Naive thymus-derived CD4-positive, alpha-beta T cell (primary cell): ENCODE results near the gene SF1. TPM values are rescaled to one million over a fixed set of nuclear protein-coding genes. Genes with fewer than 3 reads are reported as not detected.

Experiments
- ATAC-seq: fragments of 150-1000 bp; cut with Tn5 transposase; 2 replicates; pipeline ENCODE4 v1.10.0; 2021; ENCODE audit warnings: mild to moderate bottlenecking, moderate library complexity
- CTCF ChIA-PET: fragments of 350-600 bp; sonication (Branson Sonifier 250); formaldehyde crosslinking; loops from one replicate; lab custom pipeline; 2021; ENCODE audit warnings: antibody characterized with exemption; lab: Charles Lee
- POLR2A ChIA-PET: fragments of 350-600 bp; sonication (Branson Sonifier 250); formaldehyde crosslinking; loops from one replicate; lab custom pipeline; 2021; ENCODE audit warnings: antibody characterized with exemption, inconsistent platforms; lab: Charles Lee
- DNase-seq, 9 donors: peaks; one replicate each; pipeline versions ENCODE4 v3.0.0 to v3.0.0-alpha.2; 2020 to 2022; ENCODE audit warnings: mixed read lengths in 1 of 9
- H3K27ac ChIP-seq: one replicate; pipeline ENCODE4 v1.7.0; 2013; ENCODE audit warnings: mild to moderate bottlenecking, low read depth, low read length, moderate library complexity
- H3K27me3 ChIP-seq, 2 donors: one replicate each; pipeline ENCODE4 v1.7.0; 2013; ENCODE audit warnings: low read length in 2 of 2, mild to moderate bottlenecking in 2 of 2, moderate library complexity in 2 of 2; ENCODE audit not compliant: control insufficient read depth in 2 of 2, insufficient read depth in 2 of 2
- H3K36me3 ChIP-seq, 3 experiments: 1 replicate in 2 of 3; 2 replicates in 1 of 3; pipeline ENCODE4 v1.7.0; 2013; ENCODE audit warnings: low read length in 3 of 3, mild to moderate bottlenecking in 3 of 3, moderate library complexity in 1 of 3; ENCODE audit not compliant: insufficient read depth in 3 of 3, control insufficient read depth in 2 of 3
- H3K4me1 ChIP-seq, 2 donors: one replicate each; pipeline ENCODE4 v1.7.0; 2013; ENCODE audit warnings: low read length in 2 of 2, mild to moderate bottlenecking in 2 of 2, moderate library complexity in 1 of 2; ENCODE audit not compliant: control insufficient read depth in 2 of 2, insufficient read depth in 2 of 2
- H3K4me3 ChIP-seq: 2 replicates; pipeline ENCODE4 v1.7.0; 2013; ENCODE audit warnings: mild to moderate bottlenecking, low read length
- H3K9me3 ChIP-seq, 3 experiments: 1 replicate in 2 of 3; 2 replicates in 1 of 3; pipeline ENCODE4 v1.7.0; 2013; ENCODE audit warnings: low read length in 3 of 3; ENCODE audit not compliant: control insufficient read depth in 2 of 3
- H3K27ac Mint-ChIP-seq, 9 donors: one replicate each; pipeline ENCODE4 v1.8.0; 2020 to 2022; ENCODE audit warnings: mixed read lengths in 9 of 9, mild to moderate bottlenecking in 8 of 9, moderate library complexity in 5 of 9, inconsistent platforms in 2 of 9
- H3K27me3 Mint-ChIP-seq, 5 donors: one replicate each; pipeline ENCODE4 v1.8.0; 2021 to 2022; ENCODE audit warnings: mixed read lengths in 5 of 5, mild to moderate bottlenecking in 1 of 5
- H3K36me3 Mint-ChIP-seq, 5 donors: one replicate each; pipeline ENCODE4 v1.8.0; 2020 to 2022; ENCODE audit warnings: mixed read lengths in 5 of 5, mild to moderate bottlenecking in 3 of 5, inconsistent platforms in 1 of 5
- H3K4me1 Mint-ChIP-seq, 7 donors: one replicate each; pipeline ENCODE4 v1.8.0; 2020 to 2022; ENCODE audit warnings: mixed read lengths in 7 of 7, mild to moderate bottlenecking in 3 of 7, inconsistent platforms in 1 of 7
- H3K4me3 Mint-ChIP-seq, 10 donors: one replicate each; pipeline ENCODE4 v1.8.0; 2020 to 2022; ENCODE audit warnings: mild to moderate bottlenecking in 10 of 10, mixed read lengths in 10 of 10, moderate library complexity in 6 of 10, inconsistent platforms in 2 of 10
- H3K9me3 Mint-ChIP-seq, 11 donors: one replicate each; pipeline ENCODE4 v1.8.0; 2020 to 2022; ENCODE audit warnings: mixed read lengths in 11 of 11, mild to moderate bottlenecking in 4 of 11, inconsistent platforms in 1 of 11, moderate library complexity in 1 of 11
- intact Hi-C, 2 donors: fragments of 100-400 bp; cut with micrococcal nuclease; formaldehyde crosslinking; loops; one replicate each; pipeline ENCODE4 v1.15.1; 2023
- polyA plus RNA-seq, 2 donors: library from polyadenylated mRNA; unstranded; fragments of 300-500 nt; fragmentation: Illumina TruSeq; gene quantifications; one replicate each; pipeline ENCODE4 v1.2.3, GENCODE V29; 2021
- total RNA-seq, 6 experiments: library from RNA in 5 of 6; stranded (reverse) in 5 of 6; gene quantifications; 1 replicate in 5 of 6; 2 replicates in 1 of 6; pipeline ENCODE4 v1.2.3 and lab custom pipeline; 2021 to 2026

Gene SF1
- total and polyA plus RNA-seq, 7 experiments from 2014 or later, result 101 to 1,612 (median 901) TPM

- DNase-seq (peak in 1 of 9 donors; percentile 21), ATAC-seq (no peak)
- peaks cover 36 to 57% of the 10 kb centered on the region in 2 donors for H3K4me1 ChIP-seq
- H3K27ac Mint-ChIP-seq, result peak overlapping the region in 8 of 9 donors; percentile 18 to 90 (median 66)
- no peak overlapping the region for H3K4me3 ChIP-seq
- peak overlapping the region in 1 of 10 donors; percentile 41 for H3K4me3 Mint-ChIP-seq
- H3K27me3 ChIP-seq, result no peaks in the 10 kb centered on the region
- H3K27me3 Mint-ChIP-seq, result no peaks in the 10 kb centered on the region
- H3K36me3 Mint-ChIP-seq, result peaks cover 4 to 13% (median 7%) of the 10 kb centered on the region in 5 donors
- ChIA-PET CTCF (interaction anchor here (19.1 kb wide), 1 partner anchor 11 kb away, joined by 305 read pairs; the partner anchor contains the start of gene RASGRP2), POLR2A (interaction anchor here (0.6 to 39.7 kb wide), 5 partner anchors 6 to 112 kb away, joined by 3 to 1956 read pairs (median 4); partner anchors contain the start of genes PYGM, RASGRP2 and SF1)
- peaks cover 33 to 59% (median 47%) of the 10 kb centered on the region in 7 donors for H3K4me1 Mint-ChIP-seq
- peak overlapping the region; percentile 11 for H3K27ac ChIP-seq
- peaks cover 0 to 6% (median 0%) of the 10 kb centered on the region in 11 donors for H3K9me3 Mint-ChIP-seq
- intact Hi-C loops, result no loop called here
- peaks cover 0 to 24% (median 0%) of the 10 kb centered on the region in 3 experiments for H3K36me3 ChIP-seq
- no peaks in the 10 kb centered on the region for H3K9me3 ChIP-seq
These were observed 19.8 kb downstream of the SF1 start for GRCh38 chr11:64758330-64759079.

- H3K4me3 ChIP-seq, result no peak overlapping the region
These were observed 20.6 kb downstream of the SF1 start for GRCh38 chr11:64757549-64758329.

GRCh38 chr11:64755681-64756361 lies 22.5 kb downstream of the SF1 start:
- Histone ChIP-seq H3K36me3 (peaks cover 0 to 37% (median 0%) of the 10 kb centered on the region in 3 experiments), H3K4me3 (no peak overlapping the region), H3K27me3 (no peaks in the 10 kb centered on the region), H3K4me1 (peaks cover 16 to 30% of the 10 kb centered on the region in 2 donors), H3K9me3 (no peaks in the 10 kb centered on the region), H3K27ac (no peak overlapping the region)
- peaks cover 1 to 24% (median 4%) of the 10 kb centered on the region in 5 donors for H3K36me3 Mint-ChIP-seq
- ATAC-seq, result no peak
- intact Hi-C loops, result no loop called here
- no peak overlapping the region for H3K4me3 Mint-ChIP-seq
- H3K27me3 Mint-ChIP-seq, result no peaks in the 10 kb centered on the region
- H3K4me1 Mint-ChIP-seq, result peaks cover 17 to 55% (median 42%) of the 10 kb centered on the region in 7 donors
- H3K9me3 Mint-ChIP-seq, result no peaks in the 10 kb centered on the region
- ChIA-PET POLR2A (interaction anchor here (30.7 to 39.7 kb wide), 2 partner anchors 4 to 9 kb away, joined by 1956 read pairs; partner anchors contain the start of genes PYGM, RASGRP2 and SF1), CTCF (interaction anchor here (18.4 kb wide), 1 partner anchor 12 kb away, joined by 305 read pairs; the partner anchor contains the start of gene PYGM)
- DNase-seq, result peak in 1 of 9 donors; percentile 11
- peak overlapping the region in 3 of 9 donors; percentile 12 to 28 (median 19) for H3K27ac Mint-ChIP-seq

More at GRCh38 chr11:64757549-64758329, 20.6 kb downstream of the SF1 start:
- intact Hi-C loops, result no loop called here
- peaks cover 0 to 6% (median 0%) of the 10 kb centered on the region in 11 donors for H3K9me3 Mint-ChIP-seq
- H3K36me3 Mint-ChIP-seq, result peaks cover 3 to 18% (median 4%) of the 10 kb centered on the region in 5 donors
- Histone ChIP-seq H3K4me1 (peaks cover 28 to 49% of the 10 kb centered on the region in 2 donors), H3K9me3 (no peaks in the 10 kb centered on the region), H3K36me3 (peaks cover 0 to 22% (median 0%) of the 10 kb centered on the region in 3 experiments), H3K27ac (peak overlapping the region; percentile 31), H3K27me3 (no peaks in the 10 kb centered on the region)
- H3K4me3 Mint-ChIP-seq, result peak overlapping the region in 1 of 10 donors; percentile 32
- H3K4me1 Mint-ChIP-seq, result peaks cover 28 to 56% (median 44%) of the 10 kb centered on the region in 7 donors
- ATAC-seq (no peak), DNase-seq (no peak)
- H3K27ac Mint-ChIP-seq, result peak overlapping the region in 7 of 9 donors; percentile 15 to 79 (median 59)
- ChIA-PET POLR2A (interaction anchor here (0.6 to 39.7 kb wide), 5 partner anchors 6 to 113 kb away, joined by 3 to 1956 read pairs (median 4); partner anchors contain the start of genes PYGM, RASGRP2 and SF1), CTCF (interaction anchor here (0.5 kb wide), 1 partner anchor 317 kb away, joined by 4 read pairs; no protein-coding TSS in a partner anchor)
- no peaks in the 10 kb centered on the region for H3K27me3 Mint-ChIP-seq

GRCh38 chr11:64754919-64755662 lies 23.3 kb downstream of the SF1 start:
- Mint-ChIP-seq H3K9me3 (no peaks in the 10 kb centered on the region), H3K4me1 (peaks cover 16 to 55% (median 42%) of the 10 kb centered on the region in 7 donors), H3K27ac (peak overlapping the region in 1 of 9 donors; percentile 62), H3K4me3 (no peak overlapping the region), H3K27me3 (no peaks in the 10 kb centered on the region), H3K36me3 (peaks cover 4 to 28% (median 8%) of the 10 kb centered on the region in 5 donors)
- ChIA-PET CTCF (interaction anchor here (0.9 to 18.4 kb wide), 2 partner anchors 11 to 13 kb away, joined by 3 to 305 read pairs; partner anchors contain the start of gene PYGM), POLR2A (interaction anchor here (30.7 to 39.7 kb wide), 2 partner anchors 3 to 10 kb away, joined by 1956 read pairs; partner anchors contain the start of genes PYGM, RASGRP2 and SF1)
- intact Hi-C loops, result no loop called here
- Histone ChIP-seq H3K4me1 (peaks cover 9 to 30% of the 10 kb centered on the region in 2 donors), H3K4me3 (no peak overlapping the region), H3K27me3 (no peaks in the 10 kb centered on the region), H3K27ac (no peak overlapping the region), H3K36me3 (peaks cover 0 to 37% (median 0%) of the 10 kb centered on the region in 3 experiments), H3K9me3 (no peaks in the 10 kb centered on the region)
- DNase-seq, result no peak
- ATAC-seq, result no peak

GRCh38 chr11:64754124-64754918 lies 24.0 kb downstream of the SF1 start:
- Histone ChIP-seq H3K9me3 (no peaks in the 10 kb centered on the region), H3K4me3 (no peak overlapping the region), H3K27me3 (no peaks in the 10 kb centered on the region), H3K36me3 (peaks cover 0 to 37% (median 0%) of the 10 kb centered on the region in 3 experiments), H3K27ac (no peak overlapping the region), H3K4me1 (peaks cover 2 to 22% of the 10 kb centered on the region in 2 donors)
- ATAC-seq (no peak), DNase-seq (no peak)
- intact Hi-C loops, result no loop called here
- peaks cover 9 to 49% (median 35%) of the 10 kb centered on the region in 7 donors for H3K4me1 Mint-ChIP-seq
- no peaks in the 10 kb centered on the region for H3K27me3 Mint-ChIP-seq
- CTCF ChIA-PET, result interaction anchor here (0.9 to 18.4 kb wide), 2 partner anchors 11 to 14 kb away, joined by 3 to 305 read pairs; partner anchors contain the start of gene PYGM
- peak overlapping the region in 1 of 9 donors; percentile 25 for H3K27ac Mint-ChIP-seq
- POLR2A ChIA-PET, result interaction anchor here (0.6 to 39.7 kb wide), 4 partner anchors 2 to 773 kb away, joined by 3 to 1956 read pairs (median 980); partner anchors contain the start of genes PYGM, RASGRP2 and SF1
- no peak overlapping the region for H3K4me3 Mint-ChIP-seq
- H3K36me3 Mint-ChIP-seq, result peaks cover 4 to 28% (median 9%) of the 10 kb centered on the region in 5 donors
- H3K9me3 Mint-ChIP-seq, result no peaks in the 10 kb centered on the region
